Measurements from ENCODE around the gene TRAPPC3L.

Gene TRAPPC3L

DNA sequence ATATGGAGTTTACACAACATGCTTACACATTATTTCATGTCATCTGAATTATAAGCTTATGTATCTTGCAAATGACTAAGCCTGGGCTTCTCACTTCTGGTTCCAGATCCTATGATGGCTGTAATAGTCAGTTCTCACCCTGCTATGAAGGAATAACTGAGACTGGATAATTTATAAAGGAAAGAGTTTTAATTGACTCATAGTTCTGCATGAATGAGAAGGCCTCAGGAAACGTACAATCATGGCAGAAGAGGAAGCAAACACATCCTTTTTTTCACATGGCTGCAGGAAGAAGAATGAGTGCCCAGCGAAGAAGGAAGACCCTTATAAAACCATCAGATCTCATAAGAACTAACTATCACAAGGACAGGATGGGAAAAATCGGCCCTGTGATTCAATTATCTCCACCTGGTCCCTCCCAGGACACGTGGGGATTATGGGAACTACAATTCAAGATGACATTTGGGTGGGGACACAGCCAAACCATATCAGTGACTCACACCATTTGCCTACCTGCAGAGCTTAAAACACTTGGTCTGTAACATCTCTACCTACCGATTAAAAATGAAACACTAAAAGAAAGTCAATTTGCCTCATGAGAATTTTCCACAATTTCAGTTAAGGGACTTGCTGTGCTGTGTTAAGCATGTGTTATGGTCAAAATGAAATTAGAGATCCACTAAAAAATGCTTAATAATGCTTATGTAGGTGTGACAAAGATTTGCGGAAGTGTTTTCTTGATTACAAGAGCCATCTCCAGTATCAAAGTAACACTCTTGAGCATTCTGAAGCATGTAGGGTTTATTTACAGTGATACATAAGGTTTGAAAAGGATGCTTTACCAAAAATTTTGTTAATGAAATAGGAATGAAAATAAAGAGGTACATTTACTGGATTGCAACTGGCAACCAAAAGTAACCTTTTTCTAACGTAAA, 23.6 kb upstream of the TRAPPC3L start:
- H3K36me3 ChIP-seq (ENCODE audit: insufficient read depth, low read depth, low read length): no peaks in the 10 kb centered on the region
- H3K27me3 ChIP-seq (ENCODE audit: insufficient read depth, low read length): no peaks in the 10 kb centered on the region
- 0 out of 2 replicates have a peak overlapping the region, but pooled peaks have one; percentile 98 for H3K4me3 ChIP-seq (ENCODE audit: low read length)
- no peaks in the 10 kb centered on the region for H3K9me3 ChIP-seq (ENCODE audit: insufficient read depth, low read depth, low read length)
- H3K4me1 ChIP-seq (ENCODE audit: insufficient read depth, low read length): peaks cover 7% of the 10 kb centered on the region
- no peak overlapping the region for H3K9ac ChIP-seq (ENCODE audit: low read depth, low read length)
- H3K27ac ChIP-seq (ENCODE audit: low read length): no peak overlapping the region

DNA sequence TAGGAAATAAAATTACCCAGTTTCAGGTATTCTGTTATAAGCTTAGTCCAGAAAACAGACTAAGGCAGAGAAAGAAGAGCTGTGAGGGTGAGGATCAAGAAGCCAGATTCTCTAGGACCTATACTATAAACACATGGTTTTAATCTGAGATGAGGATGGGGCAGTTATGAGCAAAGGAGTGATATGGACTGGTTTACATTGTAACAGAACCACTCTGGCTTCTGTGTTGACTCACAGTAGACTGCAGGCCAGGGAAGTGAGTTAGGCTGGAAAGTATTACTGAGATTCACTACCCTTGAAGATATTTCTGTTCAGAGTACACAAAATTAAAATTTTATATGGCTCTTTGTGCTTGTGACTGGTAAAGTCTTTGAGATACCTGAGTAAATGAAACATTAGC, 22.6 kb upstream of the TRAPPC3L start:
- Histone ChIP-seq H3K4me3 (ENCODE audit: low read length) (no peak overlapping the region), H3K9ac (ENCODE audit: low read depth, low read length) (no peak overlapping the region), H3K36me3 (ENCODE audit: insufficient read depth, low read depth, low read length) (no peaks in the 10 kb centered on the region), H3K4me1 (ENCODE audit: insufficient read depth, low read length) (peaks cover 7% of the 10 kb centered on the region), H3K27ac (ENCODE audit: low read length) (no peak overlapping the region), H3K9me3 (ENCODE audit: insufficient read depth, low read depth, low read length) (no peaks in the 10 kb centered on the region), H3K27me3 (ENCODE audit: insufficient read depth, low read length) (no peaks in the 10 kb centered on the region)

- H3K4me1 ChIP-seq (ENCODE audit: insufficient read depth, low read length): no peaks in the 10 kb centered on the region; the same call in 1 of the 2 replicates
- no peaks in the 10 kb centered on the region for H3K9me3 ChIP-seq (ENCODE audit: insufficient read depth, low read depth, low read length)
- no peak overlapping the region for H3K27ac ChIP-seq (ENCODE audit: low read length)
- no peak overlapping the region for H3K4me3 ChIP-seq (ENCODE audit: low read length)
- no peaks in the 10 kb centered on the region for H3K36me3 ChIP-seq (ENCODE audit: insufficient read depth, low read depth, low read length)
- H3K9ac ChIP-seq (ENCODE audit: low read depth, low read length): no peak overlapping the region
- H3K27me3 ChIP-seq (ENCODE audit: insufficient read depth, low read length): no peaks in the 10 kb centered on the region
Observed at GRCh38 chr6:116564921-116565872, 19.7 kb upstream of the TRAPPC3L start.

DNA sequence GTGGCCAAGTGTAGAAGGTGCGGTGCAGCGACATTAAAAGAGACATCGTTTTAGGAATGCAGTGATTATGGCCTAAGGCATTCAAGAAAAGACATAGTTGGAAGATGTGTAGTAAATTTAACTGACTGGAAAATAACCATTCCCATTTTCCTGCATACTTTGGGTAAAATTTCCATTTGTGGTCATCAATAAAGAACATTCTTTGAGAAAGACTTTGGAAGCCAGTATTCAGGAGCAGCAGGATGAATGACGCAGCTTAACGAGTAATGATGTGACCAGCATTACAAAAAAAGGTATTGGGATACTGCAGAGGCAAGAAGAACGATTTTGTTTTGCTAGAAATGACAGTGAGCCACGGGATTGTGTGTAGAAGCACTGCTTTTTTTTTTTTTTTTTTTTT, 18.8 kb upstream of the TRAPPC3L start:
- Histone ChIP-seq H3K4me1 (ENCODE audit: insufficient read depth, low read length) (no peaks in the 10 kb centered on the region), H3K9ac (ENCODE audit: low read depth, low read length) (no peak overlapping the region), H3K9me3 (ENCODE audit: insufficient read depth, low read depth, low read length) (no peaks in the 10 kb centered on the region), H3K4me3 (ENCODE audit: low read length) (no peak overlapping the region), H3K27me3 (ENCODE audit: insufficient read depth, low read length) (no peaks in the 10 kb centered on the region), H3K27ac (ENCODE audit: low read length) (no peak overlapping the region), H3K36me3 (ENCODE audit: insufficient read depth, low read depth, low read length) (no peaks in the 10 kb centered on the region)

- Histone ChIP-seq H3K4me1 (ENCODE audit: insufficient read depth, low read length) (no peaks in the 10 kb centered on the region), H3K27me3 (ENCODE audit: insufficient read depth, low read length) (no peaks in the 10 kb centered on the region), H3K9ac (ENCODE audit: low read depth, low read length) (no peak overlapping the region), H3K27ac (ENCODE audit: low read length) (no peak overlapping the region), H3K4me3 (ENCODE audit: low read length) (no peak overlapping the region), H3K9me3 (ENCODE audit: insufficient read depth, low read depth, low read length) (no peaks in the 10 kb centered on the region), H3K36me3 (ENCODE audit: insufficient read depth, low read depth, low read length) (no peaks in the 10 kb centered on the region)
Observed at GRCh38 chr6:116563830-116564229, 18.3 kb upstream of the TRAPPC3L start.

- Histone ChIP-seq H3K36me3 (ENCODE audit: insufficient read depth, low read depth, low read length) (no peaks in the 10 kb centered on the region), H3K27me3 (ENCODE audit: insufficient read depth, low read length) (no peaks in the 10 kb centered on the region), H3K4me3 (ENCODE audit: low read length) (no peak overlapping the region), H3K4me1 (ENCODE audit: insufficient read depth, low read length) (no peaks in the 10 kb centered on the region), H3K9me3 (ENCODE audit: insufficient read depth, low read depth, low read length) (no peaks in the 10 kb centered on the region), H3K27ac (ENCODE audit: low read length) (no peak overlapping the region), H3K9ac (ENCODE audit: low read depth, low read length) (no peak overlapping the region)
Observed at GRCh38 chr6:116562614-116563013, 17.1 kb upstream of the TRAPPC3L start.

DNA sequence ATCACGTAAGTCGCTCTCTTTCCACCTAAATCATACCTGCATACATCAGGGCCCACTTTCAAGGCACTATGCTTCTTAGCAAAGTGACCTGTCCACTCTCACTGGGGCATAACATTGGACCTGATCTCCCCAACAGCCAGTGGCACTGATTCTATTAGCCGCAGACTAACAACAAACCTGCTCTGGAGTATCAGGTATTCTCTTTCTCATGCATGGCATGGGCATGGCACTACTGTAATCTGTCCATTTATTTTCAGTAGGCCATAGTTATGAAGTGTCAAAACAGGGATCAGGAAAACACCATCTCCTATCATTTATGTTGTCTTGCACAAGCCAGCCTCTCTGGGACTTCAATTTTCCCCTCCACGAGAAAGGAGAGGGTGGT, 16.5 kb upstream of the TRAPPC3L start:
- Histone ChIP-seq H3K4me3 (ENCODE audit: low read length) (no peak overlapping the region), H3K36me3 (ENCODE audit: insufficient read depth, low read depth, low read length) (no peaks in the 10 kb centered on the region), H3K9ac (ENCODE audit: low read depth, low read length) (no peak overlapping the region), H3K27me3 (ENCODE audit: insufficient read depth, low read length) (no peaks in the 10 kb centered on the region), H3K27ac (ENCODE audit: low read length) (no peak overlapping the region), H3K9me3 (ENCODE audit: insufficient read depth, low read depth, low read length) (no peaks in the 10 kb centered on the region), H3K4me1 (ENCODE audit: insufficient read depth, low read length) (no peaks in the 10 kb centered on the region)

GRCh38 chr6:116561377-116562018, 16.0 kb upstream of the TRAPPC3L start:
- Histone ChIP-seq H3K27ac (ENCODE audit: low read length) (no peak overlapping the region), H3K4me3 (ENCODE audit: low read length) (no peak overlapping the region), H3K4me1 (ENCODE audit: insufficient read depth, low read length) (no peaks in the 10 kb centered on the region), H3K27me3 (ENCODE audit: insufficient read depth, low read length) (no peaks in the 10 kb centered on the region), H3K9ac (ENCODE audit: low read depth, low read length) (no peak overlapping the region), H3K9me3 (ENCODE audit: insufficient read depth, low read depth, low read length) (no peaks in the 10 kb centered on the region), H3K36me3 (ENCODE audit: insufficient read depth, low read depth, low read length) (no peaks in the 10 kb centered on the region)

DNA sequence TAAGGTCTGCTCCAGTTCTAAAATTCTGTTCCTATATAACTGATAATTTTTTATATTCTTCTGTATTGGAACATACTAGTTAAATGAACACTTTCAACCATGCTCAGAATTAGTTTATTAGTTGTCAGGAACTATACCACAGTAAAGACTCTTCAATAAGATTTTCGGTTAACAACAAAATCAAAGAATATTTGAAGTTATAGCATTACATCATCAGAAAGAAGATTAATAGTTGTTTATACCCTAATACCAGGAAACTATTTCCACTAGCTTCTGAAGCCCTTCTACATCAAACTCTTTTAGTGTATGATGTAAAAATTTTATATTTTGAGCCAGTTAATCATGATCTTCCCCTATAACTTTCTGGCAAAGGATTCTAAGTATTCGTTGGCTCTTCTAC, 14.6 kb upstream of the TRAPPC3L start:
- Histone ChIP-seq H3K27me3 (ENCODE audit: insufficient read depth, low read length) (no peaks in the 10 kb centered on the region), H3K9ac (ENCODE audit: low read depth, low read length) (no peak overlapping the region), H3K9me3 (ENCODE audit: insufficient read depth, low read depth, low read length) (no peaks in the 10 kb centered on the region), H3K27ac (ENCODE audit: low read length) (no peak overlapping the region), H3K36me3 (ENCODE audit: insufficient read depth, low read depth, low read length) (no peaks in the 10 kb centered on the region), H3K4me1 (ENCODE audit: insufficient read depth, low read length) (no peaks in the 10 kb centered on the region), H3K4me3 (ENCODE audit: low read length) (no peak overlapping the region)

- no peaks in the 10 kb centered on the region for H3K27me3 ChIP-seq (ENCODE audit: insufficient read depth, low read length)
- H3K27ac ChIP-seq (ENCODE audit: low read length): no peak overlapping the region
- no peak overlapping the region for H3K4me3 ChIP-seq (ENCODE audit: low read length)
- no peaks in the 10 kb centered on the region for H3K4me1 ChIP-seq (ENCODE audit: insufficient read depth, low read length)
- no peaks in the 10 kb centered on the region for H3K36me3 ChIP-seq (ENCODE audit: insufficient read depth, low read depth, low read length)
- H3K9me3 ChIP-seq (ENCODE audit: insufficient read depth, low read depth, low read length): no peaks in the 10 kb centered on the region
- no peak overlapping the region for H3K9ac ChIP-seq (ENCODE audit: low read depth, low read length)
Observed at GRCh38 chr6:116557893-116558292, 12.4 kb upstream of the TRAPPC3L start.

DNA sequence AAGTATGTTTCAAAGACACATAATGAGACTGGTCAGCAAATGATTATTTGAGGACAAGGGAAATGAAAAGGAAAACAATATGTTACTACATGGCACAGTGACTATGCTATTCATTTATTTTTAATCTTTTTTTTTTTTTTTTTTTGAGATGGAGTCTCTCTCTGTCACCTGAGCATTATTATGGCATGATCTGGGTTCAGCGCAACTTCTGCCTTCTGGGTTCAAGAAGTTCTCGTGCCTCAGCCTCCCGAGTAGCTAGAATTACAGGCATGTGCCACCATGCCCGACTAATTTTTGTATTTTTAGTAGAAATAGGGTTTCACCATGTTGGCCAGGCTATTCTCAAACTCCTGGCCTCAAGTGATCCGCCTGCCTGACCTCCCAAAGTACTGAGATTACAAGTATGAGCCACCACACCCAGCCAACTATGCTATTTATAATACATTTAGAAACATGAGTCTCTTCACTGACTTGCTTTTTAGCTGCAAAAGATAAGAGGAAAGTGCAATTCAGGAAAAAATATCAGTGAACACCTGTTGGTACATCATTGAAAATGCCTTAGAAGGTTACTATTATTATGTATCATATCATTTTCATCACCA, 11.4 kb upstream of the TRAPPC3L start:
- Histone ChIP-seq H3K9ac (ENCODE audit: low read depth, low read length) (no peak overlapping the region), H3K4me3 (ENCODE audit: low read length) (no peak overlapping the region), H3K9me3 (ENCODE audit: insufficient read depth, low read depth, low read length) (no peaks in the 10 kb centered on the region), H3K4me1 (ENCODE audit: insufficient read depth, low read length) (no peaks in the 10 kb centered on the region), H3K27ac (ENCODE audit: low read length) (no peak overlapping the region), H3K27me3 (ENCODE audit: insufficient read depth, low read length) (no peaks in the 10 kb centered on the region), H3K36me3 (ENCODE audit: insufficient read depth, low read depth, low read length) (no peaks in the 10 kb centered on the region)
